ENCODE data around the gene APLNR. TPM values are rescaled to one million over a fixed set of nuclear protein-coding genes. Genes with fewer than 3 reads are reported as not detected.

Gene APLNR
- polyA plus RNA-seq, 2 of the 4 experiments (the other 2 are of a cell fraction) = 0.08 to 0.14 TPM

- ATAC-seq (no peak; a peak in 1 of 6 replicates), DNase-seq (ENCODE audit: low read depth in 1 of 2, low spot score in 1 of 2) (no peak), FAIRE-seq (no peak)
- Histone ChIP-seq H3K4me1 (peaks cover 22% of the 10 kb centered on the region), H3K4me2 (peak overlapping the region; percentile 76), H3K4me3 (no peak overlapping the region), H3K27ac (peak overlapping the region; percentile 85 to 89), H3K9me3 (peaks cover 9% of the 10 kb centered on the region; the same call in 1 of the 3 replicates)
- CTCF ChIA-PET = interaction anchor here (0.6 to 7.6 kb wide), 25 partner anchors 7 to 548 kb away, joined by 3 to 90 read pairs (median 3); no protein-coding TSS in a partner anchor
- TF ChIP-seq PHF8 (IDR thresholded peaks at IDR 0.05; ENCODE audit: borderline replicate concordance, low read depth) (no peak), CEBPB (IDR thresholded peaks at IDR 0.05) (peak; percentile 31 to 51; a peak in 2 of 4 replicates), FOSB (CRISPR knock-in tag; IDR thresholded peaks at IDR 0.05) (no peak)
- 56% methylated on average over 6 of the region's 6 CpGs for WGBS (ENCODE audit: missing lambda C conversion rate)
- POLR2A ChIA-PET = no interaction called here
These were observed 40.1 kb upstream of the APLNR start for GRCh38 chr11:57276971-57277675.

- ATAC-seq = no peak
- no peak for DNase-seq (ENCODE audit: low read depth in 1 of 2, low spot score in 1 of 2)
- no peak for TF ChIP-seq HOXA7 (CRISPR knock-in tag; IDR thresholded peaks at IDR 0.05)
- no peak for TF ChIP-seq RAD21 (conservative IDR thresholded peaks at IDR 0.05 in 1 of 2, IDR thresholded peaks at IDR 0.05 in 1 of 2)
- no peak for TF ChIP-seq ZC3H11A (IDR thresholded peaks at IDR 0.05)
- TF ChIP-seq FOXS1 (CRISPR knock-in tag; IDR thresholded peaks at IDR 0.05) = no peak
- TF ChIP-seq PBX3 (IDR thresholded peaks at IDR 0.05) = no peak
- TF ChIP-seq HDAC2 (IDR thresholded peaks at IDR 0.05) = no peak
- TF ChIP-seq MAZ (IDR thresholded peaks at IDR 0.05; ENCODE audit: borderline replicate concordance, low read depth, low read length) = no peak
- no peak for TF ChIP-seq TFCP2L1 (CRISPR knock-in tag; IDR thresholded peaks at IDR 0.05)
- no peak for TF ChIP-seq BHLHE40 (IDR thresholded peaks at IDR 0.05; ENCODE audit: low read depth, low read length)
- TF ChIP-seq HEYL (CRISPR knock-in tag; IDR thresholded peaks at IDR 0.05) = no peak
- TF ChIP-seq SMC3 (IDR thresholded peaks at IDR 0.05) = no peak
- no peak for TF ChIP-seq USF2 (IDR thresholded peaks at IDR 0.05)
- TF ChIP-seq EP300 (IDR thresholded peaks at IDR 0.05) = no peak
- no peak for TF ChIP-seq CHD2 (IDR thresholded peaks at IDR 0.05; ENCODE audit: low read length, partially characterized antibody)
- ChIA-PET CTCF (interaction anchor here (0.6 to 7.6 kb wide), 9 partner anchors 18 to 1253 kb away, joined by 3 to 90 read pairs (median 4); no protein-coding TSS in a partner anchor), POLR2A (no interaction called here)
- no peak for FAIRE-seq
- peaks cover 9% of the 10 kb centered on the region; the same call in 1 of the 3 replicates for H3K9me3 ChIP-seq
- no peak overlapping the region for H3K4me3 ChIP-seq
- WGBS (ENCODE audit: missing lambda C conversion rate) = 50% methylated on average over 3 of the region's 3 CpGs
- H3K27ac ChIP-seq = peak overlapping the region; percentile 85 to 89; a peak in 3 of 6 replicates
- no peak overlapping the region for H3K4me2 ChIP-seq
- H3K4me1 ChIP-seq = peaks cover 22% of the 10 kb centered on the region
These were observed 39.3 kb upstream of the APLNR start for GRCh38 chr11:57276169-57276970.

- Histone ChIP-seq H3K27ac (no peak overlapping the region), H3K4me3 (no peak overlapping the region), H3K4me2 (no peak overlapping the region), H3K9me3 (peaks cover 9% of the 10 kb centered on the region; the same call in 1 of the 3 replicates), H3K4me1 (peaks cover 22% of the 10 kb centered on the region)
- DNase-seq (ENCODE audit: low read depth in 1 of 2, low spot score in 1 of 2) (no peak), ATAC-seq (no peak), FAIRE-seq (no peak)
- CTCF ChIA-PET = interaction anchor here (0.7 to 7.6 kb wide), 4 partner anchors 17 to 434 kb away, joined by 3 to 90 read pairs (median 8); no protein-coding TSS in a partner anchor
- POLR2A ChIA-PET = no interaction called here
- WGBS (ENCODE audit: missing lambda C conversion rate) = 75% methylated on average over 3 of the region's 3 CpGs
- TF ChIP-seq JUN (IDR thresholded peaks at IDR 0.05) (no peak), EHF (CRISPR knock-in tag; IDR thresholded peaks at IDR 0.05) (no peak), HOXA7 (CRISPR knock-in tag; IDR thresholded peaks at IDR 0.05) (no peak), USF2 (IDR thresholded peaks at IDR 0.05) (no peak)
These were observed 38.5 kb upstream of the APLNR start for GRCh38 chr11:57275582-57275981.

Data from A549 (cell line).